Measurements from ENCODE around the gene AATK. TPM values are rescaled to one million over a fixed set of nuclear protein-coding genes. Genes with fewer than 3 reads are reported as not detected.

AATK gene
- total and polyA plus RNA-seq, 2 experiments from 2014 or later: 1.1 to 5.0 TPM

GRCh38 chr17:81194225-81194760, 28.3 kb upstream of the AATK start:
- no peaks in the 10 kb centered on the region; the same call in 1 of the 2 replicates for H3K36me3 ChIP-seq (ENCODE audit: insufficient read depth)
- H3K36me3 Mint-ChIP-seq (ENCODE audit: low read depth): 0 out of 3 replicates have a peak, but pooled peaks cover 6% of the 10 kb centered on the region
- ATAC-seq (no peak), DNase-seq (ENCODE audit: low spot score) (no peak)
- H3K4me2 ChIP-seq: no peak overlapping the region
- H3K9me3 Mint-ChIP-seq: no peaks in the 10 kb centered on the region
- H3K27ac Mint-ChIP-seq: no peak overlapping the region
- no peak overlapping the region for H3K4me3 ChIP-seq
- H3K27me3 Mint-ChIP-seq (ENCODE audit: insufficient read depth, low read depth, poor library complexity): peaks cover 2% of the 10 kb centered on the region
- no peak overlapping the region for H3K27ac ChIP-seq (ENCODE audit: low read depth)
- no peak overlapping the region for H2AFZ ChIP-seq
- no peaks in the 10 kb centered on the region for H4K20me1 ChIP-seq (replicated peaks; ENCODE audit: insufficient read depth)
- TF ChIP-seq CTCF (conservative IDR thresholded peaks at IDR 0.05; ENCODE audit: low read depth in 2 of 2) (no peak), ZNF331 (CRISPR knock-in tag; IDR thresholded peaks at IDR 0.05; ENCODE audit: low read depth) (no peak), JUNB (IDR thresholded peaks at IDR 0.05; ENCODE audit: unreplicated experiment) (no peak), REST (IDR thresholded peaks at IDR 0.05; ENCODE audit: unreplicated experiment) (no peak), NANOG (IDR thresholded peaks at IDR 0.05; ENCODE audit: borderline replicate concordance) (no peak), CREB1 (CRISPR knock-in tag; IDR thresholded peaks at IDR 0.05; ENCODE audit: low read depth) (no peak), POLR2AphosphoS5 (IDR thresholded peaks at IDR 0.05; ENCODE audit: low read depth) (no peak), ZNF114 (CRISPR knock-in tag; IDR thresholded peaks at IDR 0.05) (no peak), EZH2phosphoT487 (IDR thresholded peaks at IDR 0.05; ENCODE audit: unreplicated experiment) (no peak), EZH2 (IDR thresholded peaks at IDR 0.05; ENCODE audit: low read depth, unreplicated experiment) (no peak), STAT1 (IDR thresholded peaks at IDR 0.05; ENCODE audit: unreplicated experiment) (no peak), ETS1 (IDR thresholded peaks at IDR 0.05) (no peak)
- TF ChIP-seq, protein P1, sequence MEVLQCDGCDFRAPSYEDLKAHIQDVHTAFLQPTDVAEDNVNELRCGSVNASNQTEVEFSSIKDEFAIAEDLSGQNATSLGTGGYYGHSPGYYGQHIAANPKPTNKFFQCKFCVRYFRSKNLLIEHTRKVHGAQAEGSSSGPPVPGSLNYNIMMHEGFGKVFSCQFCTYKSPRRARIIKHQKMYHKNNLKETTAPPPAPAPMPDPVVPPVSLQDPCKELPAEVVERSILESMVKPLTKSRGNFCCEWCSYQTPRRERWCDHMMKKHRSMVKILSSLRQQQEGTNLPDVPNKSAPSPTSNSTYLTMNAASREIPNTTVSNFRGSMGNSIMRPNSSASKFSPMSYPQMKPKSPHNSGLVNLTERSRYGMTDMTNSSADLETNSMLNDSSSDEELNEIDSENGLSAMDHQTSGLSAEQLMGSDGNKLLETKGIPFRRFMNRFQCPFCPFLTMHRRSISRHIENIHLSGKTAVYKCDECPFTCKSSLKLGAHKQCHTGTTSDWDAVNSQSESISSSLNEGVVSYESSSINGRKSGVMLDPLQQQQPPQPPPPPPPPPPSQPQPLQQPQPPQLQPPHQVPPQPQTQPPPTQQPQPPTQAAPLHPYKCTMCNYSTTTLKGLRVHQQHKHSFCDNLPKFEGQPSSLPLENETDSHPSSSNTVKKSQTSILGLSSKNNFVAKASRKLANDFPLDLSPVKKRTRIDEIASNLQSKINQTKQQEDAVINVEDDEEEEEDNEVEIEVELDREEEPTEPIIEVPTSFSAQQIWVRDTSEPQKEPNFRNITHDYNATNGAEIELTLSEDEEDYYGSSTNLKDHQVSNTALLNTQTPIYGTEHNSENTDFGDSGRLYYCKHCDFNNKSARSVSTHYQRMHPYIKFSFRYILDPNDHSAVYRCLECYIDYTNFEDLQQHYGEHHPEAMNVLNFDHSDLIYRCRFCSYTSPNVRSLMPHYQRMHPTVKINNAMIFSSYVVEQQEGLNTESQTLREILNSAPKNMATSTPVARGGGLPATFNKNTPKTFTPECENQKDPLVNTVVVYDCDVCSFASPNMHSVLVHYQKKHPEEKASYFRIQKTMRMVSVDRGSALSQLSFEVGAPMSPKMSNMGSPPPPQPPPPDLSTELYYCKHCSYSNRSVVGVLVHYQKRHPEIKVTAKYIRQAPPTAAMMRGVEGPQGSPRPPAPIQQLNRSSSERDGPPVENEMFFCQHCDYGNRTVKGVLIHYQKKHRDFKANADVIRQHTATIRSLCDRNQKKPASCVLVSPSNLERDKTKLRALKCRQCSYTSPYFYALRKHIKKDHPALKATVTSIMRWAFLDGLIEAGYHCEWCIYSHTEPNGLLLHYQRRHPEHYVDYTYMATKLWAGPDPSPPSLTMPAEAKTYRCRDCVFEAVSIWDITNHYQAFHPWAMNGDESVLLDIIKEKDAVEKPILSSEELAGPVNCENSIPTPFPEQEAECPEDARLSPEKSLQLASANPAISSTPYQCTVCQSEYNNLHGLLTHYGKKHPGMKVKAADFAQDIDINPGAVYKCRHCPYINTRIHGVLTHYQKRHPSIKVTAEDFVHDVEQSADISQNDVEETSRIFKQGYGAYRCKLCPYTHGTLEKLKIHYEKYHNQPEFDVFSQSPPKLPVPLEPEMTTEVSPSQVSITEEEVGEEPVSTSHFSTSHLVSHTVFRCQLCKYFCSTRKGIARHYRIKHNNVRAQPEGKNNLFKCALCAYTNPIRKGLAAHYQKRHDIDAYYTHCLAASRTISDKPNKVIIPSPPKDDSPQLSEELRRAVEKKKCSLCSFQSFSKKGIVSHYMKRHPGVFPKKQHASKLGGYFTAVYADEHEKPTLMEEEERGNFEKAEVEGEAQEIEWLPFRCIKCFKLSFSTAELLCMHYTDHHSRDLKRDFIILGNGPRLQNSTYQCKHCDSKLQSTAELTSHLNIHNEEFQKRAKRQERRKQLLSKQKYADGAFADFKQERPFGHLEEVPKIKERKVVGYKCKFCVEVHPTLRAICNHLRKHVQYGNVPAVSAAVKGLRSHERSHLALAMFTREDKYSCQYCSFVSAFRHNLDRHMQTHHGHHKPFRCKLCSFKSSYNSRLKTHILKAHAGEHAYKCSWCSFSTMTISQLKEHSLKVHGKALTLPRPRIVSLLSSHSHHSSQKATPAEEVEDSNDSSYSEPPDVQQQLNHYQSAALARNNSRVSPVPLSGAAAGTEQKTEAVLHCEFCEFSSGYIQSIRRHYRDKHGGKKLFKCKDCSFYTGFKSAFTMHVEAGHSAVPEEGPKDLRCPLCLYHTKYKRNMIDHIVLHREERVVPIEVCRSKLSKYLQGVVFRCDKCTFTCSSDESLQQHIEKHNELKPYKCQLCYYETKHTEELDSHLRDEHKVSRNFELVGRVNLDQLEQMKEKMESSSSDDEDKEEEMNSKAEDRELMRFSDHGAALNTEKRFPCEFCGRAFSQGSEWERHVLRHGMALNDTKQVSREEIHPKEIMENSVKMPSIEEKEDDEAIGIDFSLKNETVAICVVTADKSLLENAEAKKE (CRISPR knock-in tag; IDR thresholded peaks at IDR 0.05): no peak
- H3F3A ChIP-seq (replicated peaks; ENCODE audit: low read depth): no peaks in the 10 kb centered on the region
- no peaks in the 10 kb centered on the region for H3K79me2 ChIP-seq (replicated peaks; ENCODE audit: insufficient read depth)
- H3K27me3 ChIP-seq (ENCODE audit: insufficient read depth): no peaks in the 10 kb centered on the region
- no peaks in the 10 kb centered on the region for H3K4me1 ChIP-seq (ENCODE audit: insufficient read depth)
- no peak overlapping the region for H3K4me3 Mint-ChIP-seq
- H3K4me1 Mint-ChIP-seq: no peaks in the 10 kb centered on the region
- no peaks in the 10 kb centered on the region for H3K9me2 ChIP-seq (ENCODE audit: insufficient read depth)

Data from GM23338 (cell line).